Pericardium fibroblast (primary cell): ENCODE data around the gene CFAP68. TPM values are rescaled to one million over a fixed set of nuclear protein-coding genes. Genes with fewer than 3 reads are reported as not detected.

Experiments
- total RNA-seq: library from RNA; depleted of rRNA; stranded (reverse); fragments of >200 nt; gene quantifications from 2 replicates; pipeline ENCODE4 v1.2.3, GENCODE V29; 2015

The CFAP68 gene
- 26.3 and 26.5 TPM in 2 replicates for total RNA-seq

GRCh38 chr11:111878849-111879636 lies at the start of gene CFAP68, which contains the start of gene FDXACB1:
Gene CFAP68 (plus strand): TSS chr11:111879541. CDS start chr11:111879561, 20 bp downstream.
Gene FDXACB1 (minus strand): TSS chr11:111879165. CDS start chr11:111879132, 33 bp downstream.

GRCh38 chr11:111870886-111871692 lies 8.3 kb upstream of the CFAP68 start, which contains the start of gene ALG9:
Gene ALG9 (minus strand): TSS chr11:111871581. CDS start chr11:111871482, 99 bp downstream.

GRCh38 chr11:111911563-111912401 lies 32.4 kb downstream of the CFAP68 start, which contains the start of gene CRYAB:
Gene CRYAB (minus strand): TSS chr11:111911770. CDS start chr11:111911724, 46 bp downstream.

GRCh38 chr11:111912535-111912934 lies 33.2 kb downstream of the CFAP68 start, which contains the start of gene HSPB2:
Gene HSPB2 (plus strand): TSS chr11:111912734. CDS start chr11:111912830, 96 bp downstream.

GRCh38 chr11:111918390-111919256 lies 39.3 kb downstream of the CFAP68 start, which contains the start of gene C11orf52:
Gene C11orf52 (plus strand): TSS chr11:111918913. CDS start chr11:111918973, 60 bp downstream.

Other genes starting within 250 kb of the CFAP68 start
- gene PPP2R1B, start 113.2 kb upstream of the CFAP68 start, total RNA-seq, result 9.7 and 10.2 TPM in 2 replicates
- gene ALG9, start 8.0 kb upstream of the CFAP68 start, total RNA-seq, result 21.2 and 29.3 TPM in 2 replicates
- gene FDXACB1, start 376 bp upstream of the CFAP68 start, total RNA-seq, result 0.85 and 1.6 TPM in 2 replicates
- 44.4 and 88.3 TPM in 2 replicates for gene CRYAB, start 32.2 kb downstream of the CFAP68 start, total RNA-seq
- gene HSPB2, start 33.2 kb downstream of the CFAP68 start, total RNA-seq, result 0.23 and 1.2 TPM in 2 replicates
- gene C11orf52, start 39.4 kb downstream of the CFAP68 start, total RNA-seq, result 2.0 TPM in 1 of 2 replicates, not detected in the other
- 8.9 and 14.1 TPM in 2 replicates for gene DIXDC1, start 57.8 kb downstream of the CFAP68 start, total RNA-seq
- 15.1 and 23.5 TPM in 2 replicates for gene DLAT, start 145.9 kb downstream of the CFAP68 start, total RNA-seq
- gene PIH1D2, start 194.5 kb downstream of the CFAP68 start, total RNA-seq, result 2.0 TPM in 1 of 2 replicates, not detected in the other
- gene NKAPD1, start 194.8 kb downstream of the CFAP68 start, total RNA-seq, result 11.1 and 59.2 TPM in 2 replicates
- gene TIMM8B, start 207.2 kb downstream of the CFAP68 start, total RNA-seq, result 53.7 and 57.0 TPM in 2 replicates
- 77.8 and 92.3 TPM in 2 replicates for gene SDHD, start 207.3 kb downstream of the CFAP68 start, total RNA-seq